GM12891 (cell line): ENCODE measurements around the gene MAP3K20.

Experiments used
- DNase-seq: peaks from one replicate; pipeline ENCODE4 v3.0.0; 2011; ENCODE audit warnings: low spot score; ENCODE audit not compliant: insufficient read length
- FAIRE-seq: peaks from 2 replicates; lab custom pipeline; 2011; peaks lifted over from hg19 to GRCh38; lab: Jason Lieb, UNC
- PAX5 ChIP-seq: IDR thresholded peaks from 2 replicates; pipeline ENCODE4 v1.6.1; 2011; ENCODE audit warnings: low read length, moderate library complexity, mild to moderate bottlenecking; ENCODE audit not compliant: insufficient read depth, severe bottlenecking
- POLR2A ChIP-seq: IDR thresholded peaks from 2 replicates; pipeline ENCODE4 v1.6.1; 2011; ENCODE audit warnings: low read depth, low read length, control low read depth
- POLR2AphosphoS5 ChIP-seq: IDR thresholded peaks from 2 replicates; pipeline ENCODE4 v1.6.1; 2011; ENCODE audit warnings: low read depth, low read length, control low read depth
- POU2F2 ChIP-seq: IDR thresholded peaks from 2 replicates; pipeline ENCODE4 v1.6.1; 2011; ENCODE audit warnings: low read depth, mild to moderate bottlenecking, control low read depth, low read length, moderate library complexity
- SPI1 ChIP-seq: IDR thresholded peaks from 2 replicates; pipeline ENCODE4 v1.6.1; 2011; ENCODE audit warnings: low read depth, low read length, control low read depth
- TAF1 ChIP-seq: IDR thresholded peaks from 2 replicates; pipeline ENCODE4 v1.6.1; 2011; ENCODE audit warnings: low read depth, low read length, control low read depth

Gene MAP3K20

DNA sequence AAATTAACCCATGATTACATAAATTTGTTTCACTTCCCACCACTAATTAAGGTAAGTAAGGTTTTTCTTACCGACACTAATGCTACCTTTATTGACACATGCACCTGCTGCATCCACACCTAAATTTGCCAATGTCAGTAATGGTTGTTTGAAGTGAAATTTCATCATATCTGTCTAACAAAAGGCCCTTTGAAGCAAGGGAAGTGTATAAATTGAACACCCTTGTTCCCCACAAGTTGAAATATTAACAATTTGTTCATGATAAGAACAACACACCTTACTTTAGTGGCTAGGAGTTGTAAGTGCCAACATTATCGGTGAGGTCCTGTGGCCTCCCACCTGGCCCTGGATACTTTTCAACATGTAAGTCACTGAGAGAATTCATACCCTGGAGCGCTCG, 162.7 kb downstream of the MAP3K20 start:
- no peak for DNase-seq
- TF ChIP-seq POLR2A, result no peak
- no peak for TF ChIP-seq POU2F2
- no peak for TF ChIP-seq PAX5
- no peak for TF ChIP-seq TAF1
- TF ChIP-seq SPI1, result no peak
- no peak for TF ChIP-seq POLR2AphosphoS5
- peak; percentile 5 for FAIRE-seq

- DNase-seq, result no peak
- TF ChIP-seq POLR2AphosphoS5 (no peak), POLR2A (no peak), POU2F2 (no peak), PAX5 (no peak), TAF1 (no peak), SPI1 (no peak)
- FAIRE-seq, result no peak
Measured at GRCh38 chr2:173238831-173239230, 163.2 kb downstream of the MAP3K20 start.

DNA sequence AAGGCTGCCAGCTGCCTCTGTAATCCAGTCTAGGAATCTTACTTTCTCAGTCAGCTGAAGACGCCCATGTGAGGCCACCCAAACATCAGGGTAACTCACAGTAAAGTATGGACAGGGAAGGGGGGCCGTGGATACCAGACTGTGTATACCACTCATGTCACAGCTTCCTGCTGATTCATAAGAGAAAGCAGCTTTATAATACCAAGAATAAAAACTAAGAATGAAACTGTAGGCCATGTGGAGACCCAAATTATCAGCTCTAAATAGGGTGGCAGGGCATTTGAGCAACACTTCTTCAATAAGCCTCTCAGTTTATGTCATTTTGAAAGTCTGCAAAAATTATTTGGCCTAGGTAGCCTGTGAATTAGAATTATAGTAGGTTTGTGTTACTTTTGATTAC, 164.0 kb downstream of the MAP3K20 start:
- no peak for TF ChIP-seq POLR2AphosphoS5
- TF ChIP-seq SPI1, result 0 out of 2 replicates have a peak, but pooled peaks have one; percentile 28
- TF ChIP-seq POU2F2, result 0 out of 2 replicates have a peak, but pooled peaks have one; percentile 53
- TF ChIP-seq PAX5, result no peak
- peak; percentile 37 for DNase-seq
- peak; percentile 80 for FAIRE-seq

DNA sequence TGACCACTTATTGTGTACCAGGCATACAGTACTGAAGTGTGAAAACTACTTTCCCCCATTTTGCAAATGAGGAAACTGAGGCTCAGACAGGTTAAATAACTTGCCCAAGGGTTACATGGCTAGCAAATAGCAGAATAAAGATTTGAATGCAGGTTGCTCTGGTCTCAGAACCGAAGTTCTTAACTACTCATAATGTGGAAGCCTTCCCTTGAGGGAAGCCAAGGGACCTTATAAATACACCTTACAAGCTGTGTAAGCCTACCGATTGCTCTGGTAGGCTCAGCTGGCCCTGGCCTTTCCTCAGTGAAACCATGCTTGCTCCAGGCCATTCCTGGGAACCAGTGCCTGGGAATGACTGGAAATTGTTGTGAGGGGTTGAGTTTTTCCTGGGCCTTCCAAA, 164.4 kb downstream of the MAP3K20 start:
- no peak for DNase-seq
- TF ChIP-seq POU2F2 (no peak), POLR2AphosphoS5 (no peak), POLR2A (no peak), SPI1 (no peak), TAF1 (no peak), PAX5 (no peak)

DNA sequence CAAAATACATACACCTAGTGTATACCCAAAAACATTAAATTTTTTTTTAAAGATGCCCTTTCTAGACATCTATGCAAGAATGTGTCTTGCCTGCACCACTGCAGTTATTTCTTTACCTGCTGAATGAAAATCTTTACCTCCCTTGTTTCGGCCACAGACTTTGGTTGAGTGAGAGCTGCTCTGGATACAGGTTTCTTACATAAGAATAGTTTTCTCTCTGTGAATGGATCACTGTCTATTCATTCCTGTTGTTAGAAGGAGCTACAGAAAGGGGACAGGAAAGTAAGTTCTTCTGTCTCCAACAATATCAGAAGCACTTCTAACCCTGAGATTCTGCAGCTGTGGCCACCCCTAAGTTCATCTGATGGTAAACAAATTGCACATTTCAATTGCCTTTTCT, 166.0 kb downstream of the MAP3K20 start:
- FAIRE-seq (no peak), DNase-seq (no peak)
- no peak for TF ChIP-seq POLR2AphosphoS5

More for the DNA sequence above, 164.4 kb downstream of the MAP3K20 start:
- no peak for FAIRE-seq

DNA sequence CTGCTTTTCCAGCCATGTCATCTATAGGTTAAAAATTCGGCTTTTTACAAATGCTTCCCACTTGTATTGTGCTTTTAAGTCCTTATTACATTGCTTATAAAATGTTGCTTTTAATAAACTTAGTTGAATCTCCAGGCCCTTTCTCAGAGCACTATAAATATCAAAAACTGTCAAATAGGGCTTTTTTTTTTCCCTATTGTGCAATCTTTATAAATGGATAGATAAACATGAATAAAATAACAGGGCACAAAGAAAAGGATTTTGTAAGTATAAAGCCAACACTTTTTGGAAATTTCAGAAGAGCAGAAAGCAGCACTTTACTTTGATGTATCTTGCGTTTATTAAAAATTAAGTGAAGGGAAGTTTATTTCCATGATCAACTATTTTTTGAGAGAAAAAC, 171.5 kb downstream of the MAP3K20 start:
- TF ChIP-seq SPI1, result no peak
- no peak for TF ChIP-seq POLR2A
- no peak for TF ChIP-seq TAF1
- no peak for TF ChIP-seq PAX5
- no peak for TF ChIP-seq POU2F2
- no peak for TF ChIP-seq POLR2AphosphoS5
- no peak for DNase-seq
- no peak for FAIRE-seq

DNA sequence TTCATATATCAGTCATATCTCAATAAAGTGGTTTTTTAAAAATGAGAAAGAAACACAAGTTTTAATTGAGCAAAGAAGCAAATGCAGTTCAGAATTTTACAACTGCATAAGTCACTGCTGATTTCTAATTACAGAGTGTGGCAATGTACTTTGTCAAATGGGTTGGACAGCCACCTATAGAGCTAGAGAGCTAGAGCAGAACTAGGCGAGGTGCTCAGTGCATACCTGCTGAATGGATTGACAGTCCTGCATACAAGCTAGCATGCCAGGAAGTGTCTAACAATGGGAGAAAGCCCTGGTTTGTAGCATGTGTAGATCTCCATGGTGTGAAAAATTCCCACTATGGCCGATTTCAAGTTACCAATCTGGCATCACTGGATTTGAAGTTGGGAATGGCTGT, 172.7 kb downstream of the MAP3K20 start:
- TF ChIP-seq POLR2A (no peak), PAX5 (no peak), TAF1 (no peak), POU2F2 (no peak), POLR2AphosphoS5 (no peak), SPI1 (no peak)
- DNase-seq (no peak), FAIRE-seq (no peak)

GRCh38 chr2:173249661-173250641, 174.3 kb downstream of the MAP3K20 start:
- TF ChIP-seq POU2F2 (no peak), SPI1 (no peak), PAX5 (no peak), POLR2AphosphoS5 (no peak)
- DNase-seq, result no peak
- FAIRE-seq, result no peak

DNA sequence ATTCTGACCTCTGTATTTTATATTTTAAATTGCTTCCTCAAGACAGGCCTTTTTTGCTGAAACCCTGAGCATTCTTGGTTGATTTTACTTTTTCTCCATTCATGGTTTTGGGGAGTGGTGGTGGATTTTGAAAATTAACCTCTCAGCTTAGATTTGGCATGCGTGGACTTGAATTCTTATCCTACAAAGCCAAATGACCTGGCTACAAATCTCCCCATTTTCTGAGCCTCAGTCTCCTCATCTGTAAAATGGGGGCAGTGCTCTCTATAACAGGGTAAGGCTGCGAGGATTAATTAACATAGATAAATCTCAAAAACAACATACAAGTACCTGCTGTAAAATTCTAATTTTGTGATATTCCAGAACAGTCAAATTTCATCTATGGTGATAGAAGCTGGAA, 175.6 kb downstream of the MAP3K20 start:
- TF ChIP-seq SPI1 (no peak), POLR2A (no peak), POLR2AphosphoS5 (no peak), POU2F2 (no peak), PAX5 (no peak), TAF1 (no peak)
- FAIRE-seq (no peak), DNase-seq (no peak)

DNA sequence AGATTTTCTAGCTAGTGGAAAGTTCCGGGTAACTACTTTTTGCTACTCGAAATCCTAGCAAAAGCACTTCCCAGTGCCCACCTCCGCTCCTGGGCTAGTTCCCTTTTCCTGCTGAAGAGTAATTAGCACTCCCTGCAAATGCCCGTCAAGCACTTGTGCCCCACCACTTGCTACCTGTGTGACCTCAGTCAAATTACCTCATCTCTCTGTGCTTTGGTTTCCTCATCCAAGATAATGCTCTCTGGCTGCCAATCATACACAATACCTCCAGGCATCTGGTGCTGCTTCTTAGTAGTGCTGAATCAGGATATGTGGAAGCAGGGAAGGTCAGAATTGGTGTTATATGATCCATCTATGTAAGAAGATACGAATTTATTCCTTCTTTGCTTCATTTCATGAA, 176.9 kb downstream of the MAP3K20 start:
- FAIRE-seq, result no peak
- TF ChIP-seq POLR2AphosphoS5, result no peak
- TF ChIP-seq POLR2A, result no peak
- no peak for TF ChIP-seq SPI1
- no peak for TF ChIP-seq TAF1
- no peak for TF ChIP-seq POU2F2
- no peak for TF ChIP-seq PAX5
- no peak for DNase-seq
